Spleen (tissue), 11 donors: Measurements from ENCODE around the gene HPSE. TPM values are rescaled to one million over a fixed set of nuclear protein-coding genes. Genes with fewer than 3 reads are reported as not detected.

Experiments
- DNase-seq: peaks from one replicate; pipeline ENCODE4 v3.0.0-alpha.2; 2020
- H3K27ac ChIP-seq, 8 donors: fragments of 200-600 bp; sonication (generic) in 7 of 8; 1 replicate in 4 of 8; 2 replicates in 4 of 8; pipeline versions ENCODE4 v1.5.0 to v1.8.0; 2016 to 2021; ENCODE audit warnings: inconsistent platforms in 4 of 8, mild to moderate bottlenecking in 4 of 8, moderate library complexity in 1 of 8
- H3K27me3 ChIP-seq, 7 donors: fragments of 200-600 bp; sonication (generic) in 6 of 7; replicated peaks in 1 of 7; 1 replicate in 4 of 7; 2 replicates in 3 of 7; pipeline versions ENCODE4 v1.5.0 to v1.8.0; 2016 to 2021; ENCODE audit warnings: inconsistent platforms in 3 of 7, mild to moderate bottlenecking in 1 of 7
- H3K36me3 ChIP-seq, 6 donors: fragments of 200-600 bp; sonication (generic) in 5 of 6; 1 replicate in 4 of 6; 2 replicates in 2 of 6; pipeline versions ENCODE4 v1.5.0 to v1.8.0; 2016 to 2021; ENCODE audit warnings: inconsistent platforms in 2 of 6
- H3K4me1 ChIP-seq, 6 donors: fragments of 200-600 bp; sonication (generic) in 5 of 6; 1 replicate in 3 of 6; 2 replicates in 3 of 6; pipeline versions ENCODE4 v1.5.0 to v1.8.0; 2016 to 2021; ENCODE audit warnings: inconsistent platforms in 3 of 6
- H3K4me3 ChIP-seq, 8 donors: fragments of 200-600 bp; sonication (generic) in 7 of 8; 1 replicate in 4 of 8; 2 replicates in 4 of 8; pipeline versions ENCODE4 v1.5.0 to v1.8.0; 2016 to 2021; ENCODE audit warnings: inconsistent platforms in 4 of 8, mild to moderate bottlenecking in 4 of 8, moderate library complexity in 2 of 8
- H3K9me3 ChIP-seq, 8 donors: fragments of 200-600 bp; sonication (generic) in 7 of 8; 1 replicate in 4 of 8; 2 replicates in 4 of 8; pipeline versions ENCODE4 v1.5.0 to v1.8.0; 2016 to 2021; ENCODE audit warnings: inconsistent platforms in 4 of 8
- POLR2A ChIP-seq, 3 donors: fragments of 450-650 bp; IDR thresholded peaks; one replicate each; pipeline ENCODE4 v1.5.1; 2017; ENCODE audit warnings: antibody characterized with exemption in 3 of 3, mild to moderate bottlenecking in 1 of 3
- POLR2AphosphoS5 ChIP-seq, 3 donors: sonication (generic); formaldehyde crosslinking; IDR thresholded peaks; one replicate each; pipeline ENCODE4 v1.5.1; 2017; ENCODE audit warnings: antibody characterized with exemption in 3 of 3
- WGBS, 5 donors: extraction: QIAGEN DNeasy Blood & Tissue Kit in 3 of 5; methylation state at CpG; one replicate each; pipeline versions ENCODE4 v1.1.5 to v1.1.7; 2013 to 2018; 5-methylcytosine and 5-hydroxymethylcytosine counted together
- intact Hi-C: fragments of 100-400 bp; cut with DNase I; formaldehyde crosslinking; loops from one replicate; pipeline ENCODE4 v1.15.0; 2023; ENCODE audit warnings: low total_unique reads
- polyA plus RNA-seq, 3 donors: library from polyadenylated mRNA; stranded (reverse); fragments of 200-250 nt; gene quantifications; one replicate each; pipeline ENCODE4 v1.2.1, GENCODE V29; 2013
- total RNA-seq, 7 donors: library from RNA; depleted of rRNA in 3 of 7; stranded (reverse); fragments of >200 nt in 3 of 7; fragmentation: NEBNext Ultra II Directional in 4 of 7; extraction: Animal tissue kit (Norgen Biotek cat#: 25700) in 4 of 7; gene quantifications; one replicate each; pipeline versions ENCODE4 v1.1.0 to v1.2.1, GENCODE V29; 2016 to 2021
- TF ChIP-seq, protein P1 (sequence below), 11 experiments: fragments of 200-600 bp in 7 of 11; fragments of 450-650 bp in 4 of 11; sonication (generic) in 4 of 11; IDR thresholded peaks in 8 of 11; conservative IDR thresholded peaks in 3 of 11; 1 replicate in 7 of 11; 2 replicates in 4 of 11; pipeline versions ENCODE4 v1.4.0 to v1.8.0; 2016 to 2021; ENCODE audit warnings: antibody characterized with exemption in 11 of 11, inconsistent platforms in 4 of 11, mild to moderate bottlenecking in 1 of 11
- donor health status: healthy with polysubstance abuse.
- donor health status: DM: no; HTN: no; CAD: no; lungs with moderate emphysema.
- donor health status: DM: no; HTN: no; CAD: no.
- donor health status: Bipolar disorder and iron deficiency.
- donor health status: healthy.
- donor health status: DM: no; HTN: no; CAD: no.
- donor health status: DM: yes; HTN: yes; CAD: no.

HPSE gene
- total and polyA plus RNA-seq, 10 donors = 1.3 to 24.6 (median 12.7) TPM

DNA sequence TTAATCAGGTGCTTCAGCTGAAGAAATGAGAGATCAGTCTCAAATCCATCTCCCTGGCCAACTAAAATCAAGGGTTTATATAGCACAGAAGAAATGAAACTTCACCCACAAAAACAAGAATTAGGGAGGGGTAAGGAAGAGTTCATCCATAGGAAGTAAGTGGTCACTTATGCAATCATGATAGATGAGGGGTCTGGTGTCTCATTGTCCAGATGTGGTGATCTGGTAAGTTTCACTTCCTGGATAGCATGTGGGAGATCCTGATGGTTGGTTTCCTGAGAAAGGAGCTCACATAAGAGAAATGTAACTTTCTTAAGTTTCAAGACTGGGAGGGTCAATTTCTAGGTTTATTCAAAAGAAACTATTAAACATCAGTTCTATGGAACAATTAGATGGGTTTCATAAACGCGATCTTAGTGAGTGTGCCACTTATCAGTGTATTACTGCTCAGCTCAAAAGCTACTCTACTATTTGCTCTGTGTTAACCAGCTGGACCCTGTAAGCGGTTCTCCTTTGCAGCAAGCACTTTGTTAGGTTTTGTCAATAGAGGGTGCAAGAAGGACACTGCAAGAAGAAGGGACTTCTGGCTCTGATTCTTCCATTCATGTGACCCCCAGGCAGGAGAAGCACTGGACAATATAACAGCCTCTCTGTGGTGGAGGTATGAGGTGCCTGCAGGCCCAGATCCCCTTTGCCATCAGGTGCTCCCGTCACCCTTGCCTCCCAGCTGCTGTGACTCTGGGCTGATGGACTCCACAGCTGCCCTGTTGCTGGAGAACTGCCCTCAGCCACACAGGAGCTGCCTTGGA is 35.4 kb upstream of the HPSE start:
- WGBS, 5 donors = 49 to 81% (median 70%) methylated on average over 3 to 4 of the region's 4 CpGs
- H3K9me3 ChIP-seq = no peaks in the 10 kb centered on the region
- no peaks in the 10 kb centered on the region for H3K36me3 ChIP-seq
- H3K4me1 ChIP-seq = peaks cover 0 to 20% (median 0%) of the 10 kb centered on the region in 6 donors
- no peak for DNase-seq
- TF ChIP-seq, protein P1, sequence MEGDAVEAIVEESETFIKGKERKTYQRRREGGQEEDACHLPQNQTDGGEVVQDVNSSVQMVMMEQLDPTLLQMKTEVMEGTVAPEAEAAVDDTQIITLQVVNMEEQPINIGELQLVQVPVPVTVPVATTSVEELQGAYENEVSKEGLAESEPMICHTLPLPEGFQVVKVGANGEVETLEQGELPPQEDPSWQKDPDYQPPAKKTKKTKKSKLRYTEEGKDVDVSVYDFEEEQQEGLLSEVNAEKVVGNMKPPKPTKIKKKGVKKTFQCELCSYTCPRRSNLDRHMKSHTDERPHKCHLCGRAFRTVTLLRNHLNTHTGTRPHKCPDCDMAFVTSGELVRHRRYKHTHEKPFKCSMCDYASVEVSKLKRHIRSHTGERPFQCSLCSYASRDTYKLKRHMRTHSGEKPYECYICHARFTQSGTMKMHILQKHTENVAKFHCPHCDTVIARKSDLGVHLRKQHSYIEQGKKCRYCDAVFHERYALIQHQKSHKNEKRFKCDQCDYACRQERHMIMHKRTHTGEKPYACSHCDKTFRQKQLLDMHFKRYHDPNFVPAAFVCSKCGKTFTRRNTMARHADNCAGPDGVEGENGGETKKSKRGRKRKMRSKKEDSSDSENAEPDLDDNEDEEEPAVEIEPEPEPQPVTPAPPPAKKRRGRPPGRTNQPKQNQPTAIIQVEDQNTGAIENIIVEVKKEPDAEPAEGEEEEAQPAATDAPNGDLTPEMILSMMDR (IDR thresholded peaks at IDR 0.05 in 8 of 11, conservative IDR thresholded peaks at IDR 0.05 in 3 of 11) = no peak
- no peak for TF ChIP-seq POLR2A (IDR thresholded peaks at IDR 0.05)
- no peak for TF ChIP-seq POLR2AphosphoS5 (IDR thresholded peaks at IDR 0.05)
- no peaks in the 10 kb centered on the region for H3K27me3 ChIP-seq
- peak overlapping the region in 1 of 8 donors; percentile 25 for H3K27ac ChIP-seq
- intact Hi-C loops = no loop called here
- H3K4me3 ChIP-seq = no peak overlapping the region

DNA sequence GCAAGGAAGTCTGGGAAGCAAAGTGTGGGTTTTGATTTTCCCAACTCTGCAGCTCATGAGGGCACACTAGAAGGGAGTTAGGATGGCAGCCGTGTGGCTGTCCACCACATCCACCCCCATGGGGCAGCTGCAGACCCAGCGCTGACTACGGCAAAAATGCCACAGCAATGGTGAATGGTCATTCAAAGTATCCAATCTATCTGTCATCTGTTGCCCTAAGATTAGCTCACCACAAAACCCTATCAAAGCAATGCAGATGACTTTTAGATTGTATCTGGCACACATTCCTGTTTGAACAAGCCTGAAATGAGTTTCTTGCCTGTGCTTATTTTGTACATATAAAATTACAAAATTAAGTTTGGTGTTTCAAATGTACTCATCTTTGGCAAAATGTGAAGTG is 29.7 kb upstream of the HPSE start:
- Histone ChIP-seq H3K9me3 (no peaks in the 10 kb centered on the region), H3K4me3 (no peak overlapping the region), H3K27me3 (no peaks in the 10 kb centered on the region), H3K4me1 (peaks cover 0 to 2% (median 0%) of the 10 kb centered on the region in 6 donors), H3K36me3 (no peaks in the 10 kb centered on the region), H3K27ac (no peak overlapping the region)
- DNase-seq = no peak
- TF ChIP-seq POLR2AphosphoS5 (IDR thresholded peaks at IDR 0.05) (no peak), POLR2A (IDR thresholded peaks at IDR 0.05) (no peak)
- TF ChIP-seq, protein P1 (IDR thresholded peaks at IDR 0.05 in 8 of 11, conservative IDR thresholded peaks at IDR 0.05 in 3 of 11) = no peak
- 31 to 68% (median 65%) methylated on average over 3 of the region's 3 CpGs for WGBS, 5 donors
- intact Hi-C loops = no loop called here

DNA sequence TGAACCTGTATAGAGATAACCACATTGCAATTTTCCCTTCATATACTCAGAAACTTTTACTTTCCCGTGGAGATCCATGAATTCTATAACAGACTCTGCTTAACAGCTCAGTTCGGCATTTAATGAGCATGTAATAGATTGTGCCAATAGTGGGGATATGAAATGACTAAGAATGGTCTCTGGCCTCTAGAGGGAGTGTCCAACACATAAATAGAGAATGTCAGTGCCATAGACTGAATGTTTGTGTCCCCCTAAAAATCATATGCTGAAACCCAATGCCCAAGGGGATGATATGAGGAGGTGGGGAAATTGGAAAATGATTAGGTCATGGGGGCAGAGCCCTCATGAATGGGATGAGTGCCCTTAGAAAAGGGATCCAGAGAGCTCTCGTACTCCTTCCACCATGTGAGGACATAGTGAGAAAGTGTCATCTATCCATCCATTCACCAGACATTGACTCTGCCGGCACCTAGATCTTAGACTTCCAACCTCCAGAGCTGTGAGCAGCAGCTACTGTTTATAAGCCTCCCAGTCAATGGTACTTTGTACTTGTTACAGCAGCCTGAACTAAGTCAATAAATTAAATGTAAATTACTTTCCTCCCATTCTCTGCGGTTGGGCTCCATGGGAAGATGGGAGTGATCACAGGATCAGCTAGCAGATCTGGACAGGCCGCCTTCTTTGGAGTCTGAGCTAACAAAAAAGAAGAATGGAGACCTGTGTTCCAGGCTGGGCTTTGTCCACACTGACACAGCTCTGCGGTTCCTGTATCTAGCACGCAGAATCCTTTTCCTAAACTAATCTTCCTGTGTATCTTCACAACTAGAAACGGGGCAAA is 28.1 kb upstream of the HPSE start:
- H3K36me3 ChIP-seq = no peaks in the 10 kb centered on the region
- DNase-seq = no peak
- intact Hi-C loops = no loop called here
- H3K4me1 ChIP-seq = no peaks in the 10 kb centered on the region
- no peaks in the 10 kb centered on the region for H3K27me3 ChIP-seq
- no peak overlapping the region for H3K27ac ChIP-seq
- H3K9me3 ChIP-seq = no peaks in the 10 kb centered on the region
- 76 to 86% (median 80%) methylated on average over 9 of the region's 9 CpGs for WGBS, 5 donors
- H3K4me3 ChIP-seq = no peak overlapping the region
- TF ChIP-seq POLR2A (IDR thresholded peaks at IDR 0.05) = no peak
- TF ChIP-seq, protein P1 (IDR thresholded peaks at IDR 0.05 in 8 of 11, conservative IDR thresholded peaks at IDR 0.05 in 3 of 11) = peak in 5 of 11 experiments; percentile 19 to 51 (median 25)
